GM21737 (cell line): ENCODE measurements around the gene DAZAP1.
"Not testable (repeated sequence)": the region's sequence is repeated elsewhere in the genome, so short reads cannot be mapped to it uniquely, and the experiment has no call there.

Experiments
- ATAC-seq: cut with Tn5 transposase; IDR thresholded peaks from one replicate; pipeline ENCODE4 v1.9.1; 2021; ENCODE audit warnings: mild to moderate bottlenecking, moderate library complexity; ENCODE audit not compliant: unreplicated experiment

Gene DAZAP1

DNA sequence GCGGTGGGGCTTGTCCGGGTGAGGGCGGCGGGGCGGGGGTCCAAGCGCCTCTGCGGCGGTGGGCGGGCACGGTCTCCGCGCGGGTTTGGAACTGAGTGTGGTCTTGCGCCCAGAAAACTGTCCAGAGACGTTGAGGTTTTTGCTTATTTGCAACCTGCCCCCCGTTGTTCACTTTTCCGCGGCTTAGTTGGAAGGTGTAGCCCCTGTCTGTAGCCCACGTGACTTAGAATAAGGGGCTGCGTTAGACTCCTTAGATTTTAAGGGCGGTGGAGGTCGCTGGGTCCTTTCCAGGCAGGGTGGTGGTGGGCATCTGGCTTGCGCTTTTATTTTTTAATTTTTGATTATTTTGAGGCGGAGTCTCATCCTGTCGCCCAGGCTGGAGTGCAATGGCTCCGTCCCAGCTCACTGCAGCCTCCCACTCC is 31.6 kb downstream of the DAZAP1 start:
- ATAC-seq = peak; percentile 1

- ATAC-seq = not testable (repeated sequence)
Observed at GRCh38 chr19:1439525-1440417, 32.4 kb downstream of the DAZAP1 start.

- no peak for ATAC-seq
Observed at GRCh38 chr19:1440418-1440801, 33.0 kb downstream of the DAZAP1 start.

DNA sequence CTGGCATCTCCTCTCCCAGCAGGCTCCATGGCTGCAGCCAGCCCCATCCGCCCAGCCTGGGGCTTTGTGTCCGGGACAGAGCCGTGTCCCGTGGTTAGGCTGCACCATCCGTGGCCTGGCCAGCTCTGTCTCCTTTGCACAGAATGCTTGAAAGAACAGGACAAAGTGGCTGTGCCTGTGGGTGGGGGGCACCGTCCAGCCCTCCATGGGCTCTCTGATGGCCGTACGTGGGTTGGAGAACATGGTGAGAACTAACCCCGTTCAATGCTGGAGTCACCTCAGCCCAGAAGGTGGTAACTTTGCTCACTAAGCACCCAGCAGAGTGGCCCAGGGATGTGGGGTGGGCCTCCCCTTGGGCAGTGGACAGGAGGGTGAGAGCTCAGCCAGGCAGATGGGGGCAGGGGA is 33.6 kb downstream of the DAZAP1 start:
- ATAC-seq = no peak

DNA sequence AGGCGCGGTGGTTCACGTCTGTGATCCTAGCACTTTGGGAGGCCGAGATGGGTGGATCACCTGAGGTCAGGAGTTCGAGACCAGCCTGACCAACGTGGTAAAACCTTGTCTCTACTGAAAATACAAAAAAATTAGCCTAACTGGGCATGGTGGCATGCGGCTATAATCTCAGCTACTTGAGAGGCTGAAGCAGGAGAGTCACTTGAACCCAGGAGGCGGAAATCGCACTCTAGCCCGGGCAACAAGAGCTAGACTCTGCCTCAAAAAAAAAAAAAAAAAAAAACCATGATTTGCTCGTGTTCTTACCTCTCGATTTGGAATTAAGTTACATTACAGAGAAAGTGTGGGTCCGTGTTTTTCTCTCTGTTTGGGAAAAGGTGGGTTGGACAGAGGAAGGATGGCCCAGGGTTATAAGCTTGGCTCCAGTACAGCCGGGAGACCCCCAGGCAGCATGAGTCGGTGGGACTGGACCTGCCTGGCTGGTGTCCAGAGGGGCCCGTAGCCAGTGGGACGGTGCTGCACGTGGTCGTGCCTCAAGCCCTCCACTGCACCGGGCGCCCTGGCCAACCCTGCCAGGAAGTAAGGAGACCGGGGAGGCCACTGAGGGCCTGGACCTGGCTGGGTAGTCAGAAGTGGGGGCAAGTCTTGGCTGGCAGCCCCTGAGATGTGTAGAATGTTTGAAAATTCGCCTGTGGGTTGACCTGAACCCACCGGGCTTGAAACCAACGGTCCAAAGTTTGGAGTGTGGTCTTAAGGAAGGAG is 34.5 kb downstream of the DAZAP1 start:
- ATAC-seq = no peak

GRCh38 chr19:1445185-1445931 is 38.0 kb downstream of the DAZAP1 start:
- ATAC-seq = peak; percentile 72

- ATAC-seq = no peak
Observed at GRCh38 chr19:1445932-1446712, 38.7 kb downstream of the DAZAP1 start.

GRCh38 chr19:1446713-1447481 is 39.5 kb downstream of the DAZAP1 start:
- no peak for ATAC-seq

DNA sequence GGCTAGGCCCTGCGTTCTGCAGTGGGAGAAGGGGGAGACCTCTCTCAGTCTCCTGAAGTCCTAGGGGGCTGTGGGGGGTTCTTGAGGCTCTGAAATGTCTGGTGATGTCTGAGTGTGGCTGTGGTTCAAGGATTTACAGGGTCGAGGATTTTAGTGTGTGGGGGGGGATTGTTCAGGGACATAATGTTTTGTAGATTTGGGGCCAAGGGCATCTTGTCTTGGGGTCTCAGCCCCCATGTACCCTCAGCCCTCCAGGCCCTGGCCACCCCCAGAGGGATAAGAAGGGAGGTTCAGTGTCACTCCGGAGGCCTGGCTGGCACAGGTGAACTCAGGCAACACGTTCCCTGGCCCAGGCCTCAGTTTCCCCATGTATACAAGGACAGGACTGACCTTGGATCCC is 40.1 kb downstream of the DAZAP1 start:
- ATAC-seq = no peak

- no peak for ATAC-seq
Observed at GRCh38 chr19:1447944-1448343, 40.6 kb downstream of the DAZAP1 start.

DNA sequence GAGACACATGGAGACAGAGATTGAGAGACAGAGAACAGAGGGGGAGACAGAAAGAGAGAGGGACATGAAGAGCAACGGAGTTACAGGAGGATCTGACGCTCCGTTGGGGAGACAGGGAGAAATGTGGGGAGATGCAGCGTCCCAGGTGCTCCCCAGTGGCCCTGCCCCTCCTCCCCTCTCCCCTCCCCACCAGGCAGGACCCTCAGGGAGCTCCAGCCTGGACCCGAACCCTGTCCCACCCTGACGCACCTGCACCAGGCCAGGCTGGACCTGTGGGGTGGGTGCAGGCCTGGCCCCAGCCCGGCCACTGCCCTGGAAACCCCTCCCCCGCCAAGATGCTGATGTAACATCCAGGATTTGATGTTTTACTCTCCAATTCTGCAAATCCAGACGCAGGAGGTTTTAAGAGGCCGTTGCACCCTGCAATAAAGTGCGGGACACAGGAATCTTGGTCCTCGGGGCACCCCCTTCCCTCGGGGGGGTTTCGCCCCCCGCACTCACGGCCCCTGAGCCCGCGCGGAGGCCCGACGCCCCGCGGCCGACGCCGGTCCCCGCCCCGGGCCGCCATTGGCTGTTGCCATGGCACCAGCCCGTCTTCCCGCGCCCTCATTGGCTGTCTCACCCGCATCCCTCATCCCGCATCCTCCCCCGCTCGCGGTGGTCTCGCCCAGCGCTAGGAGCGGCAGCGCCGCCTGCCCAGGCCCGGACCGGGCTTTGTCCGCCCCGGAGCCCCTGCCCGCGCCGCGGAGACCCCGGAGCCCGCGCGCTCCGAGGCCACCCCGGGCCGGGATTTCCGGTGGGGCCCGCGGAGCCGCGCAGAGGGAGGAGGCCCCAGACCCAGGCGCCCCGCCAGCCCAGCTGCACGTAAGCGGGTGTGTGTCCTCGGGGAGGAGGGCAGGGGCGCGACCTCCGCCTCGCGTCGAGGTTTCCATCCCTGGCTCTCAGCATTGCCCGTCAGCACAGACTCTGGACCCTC is 42.4 kb downstream of the DAZAP1 start, which contains the start of gene APC2:
APC2 (plus strand) TSS at position 655 of the 976 bp plus-strand sequence. CDS start 2,881 bp downstream, outside the sequence.
- no peak for ATAC-seq

- ATAC-seq = no peak
Observed at GRCh38 chr19:1450735-1451731, 43.6 kb downstream of the DAZAP1 start.

DNA sequence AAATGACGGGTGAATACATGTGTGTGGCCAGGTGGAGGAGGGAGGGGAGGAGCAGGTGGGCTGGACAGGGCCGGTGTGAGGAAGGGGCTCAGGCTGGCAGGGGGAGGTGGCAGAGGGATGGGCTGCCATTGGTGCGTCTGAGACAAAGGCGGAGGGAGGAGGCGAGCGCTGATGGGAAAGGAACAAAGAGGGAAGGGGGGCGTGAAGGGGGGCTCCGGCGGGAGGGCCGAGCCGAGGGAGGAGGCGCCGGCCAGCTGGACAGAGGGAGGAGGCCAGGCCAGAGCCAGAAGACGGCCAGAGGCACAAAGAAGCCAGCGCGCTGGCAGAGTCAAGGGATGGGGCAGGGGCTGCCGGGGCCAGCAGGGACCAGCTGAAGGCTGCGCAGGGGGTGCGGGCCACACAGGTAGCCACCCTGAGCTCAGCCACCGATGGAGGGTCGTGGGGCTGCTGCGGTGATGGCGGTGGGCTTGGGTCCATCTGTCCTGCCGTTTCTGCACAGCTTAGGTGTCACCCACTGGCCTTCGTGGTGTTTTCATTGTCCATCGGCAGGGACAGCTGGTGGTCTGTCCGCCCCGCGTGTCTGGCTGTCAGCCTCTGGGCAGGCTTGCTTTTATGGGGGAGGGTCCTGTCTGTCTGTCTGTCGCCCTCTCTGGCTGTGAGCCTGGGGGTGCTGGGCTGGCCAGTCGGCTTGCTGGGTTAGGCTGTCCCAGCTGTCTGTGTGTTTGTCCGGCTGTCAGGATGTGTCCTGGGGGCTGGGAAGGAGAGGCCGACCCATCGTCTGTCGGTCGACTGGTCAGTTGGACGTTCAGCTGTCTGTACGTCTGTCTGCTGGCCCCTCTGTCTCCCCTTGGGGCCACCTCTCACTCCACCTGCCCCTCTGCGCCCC is 44.8 kb downstream of the DAZAP1 start:
- no peak for ATAC-seq

- no peak for ATAC-seq
Observed at GRCh38 chr19:1452802-1453524, 45.6 kb downstream of the DAZAP1 start.

DNA sequence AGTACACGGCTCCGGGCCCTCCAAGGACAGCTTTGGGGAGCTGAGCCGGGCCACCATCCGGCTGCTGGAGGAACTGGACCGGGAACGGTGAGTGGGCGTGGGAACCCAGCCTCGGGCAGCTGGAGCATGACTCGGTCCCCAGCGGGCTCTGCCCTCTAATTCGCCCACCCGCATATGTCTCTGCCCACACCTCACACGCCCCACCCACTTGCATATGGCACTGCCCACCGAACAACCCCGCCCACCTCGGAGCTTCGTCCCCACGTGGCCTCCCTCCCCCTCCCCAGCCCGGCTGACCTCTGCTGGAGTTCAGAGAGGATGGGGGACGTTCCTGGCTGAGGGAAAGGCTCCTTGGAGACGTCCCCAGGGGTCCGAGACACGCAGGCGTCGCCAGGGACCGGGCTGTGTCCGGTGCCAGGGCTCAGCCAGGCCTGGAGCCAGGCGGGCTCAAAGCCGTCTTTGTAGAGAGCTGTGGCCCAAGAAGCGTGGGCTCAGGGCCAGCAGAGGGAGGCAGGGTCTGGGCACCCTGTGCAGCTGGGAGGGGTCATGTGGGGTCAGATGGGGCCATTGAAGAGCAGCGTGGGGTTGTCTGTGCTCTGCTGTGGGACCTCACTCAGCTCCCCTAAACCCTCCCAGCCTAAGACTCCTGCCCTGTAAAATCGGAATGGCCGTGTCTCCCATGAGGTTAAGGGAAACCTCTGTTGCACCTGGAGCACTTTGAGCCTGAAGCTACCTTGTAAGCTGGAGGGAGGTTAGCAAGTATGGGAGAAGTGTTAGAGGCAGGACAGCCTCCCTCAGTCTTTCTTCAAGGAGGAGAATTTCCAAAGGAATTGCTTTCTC is 46.4 kb downstream of the DAZAP1 start:
- no peak for ATAC-seq
